Airway epithelial cell (primary cell): ENCODE measurements around the gene PRR13. TPM values are rescaled to one million over a fixed set of nuclear protein-coding genes. Genes with fewer than 3 reads are reported as not detected.

Source experiments
- total RNA-seq: library from RNA; depleted of rRNA; stranded (reverse); fragments of >200 nt; gene quantifications from 2 replicates; pipeline ENCODE4 v1.2.3, GENCODE V29; 2015

Gene PRR13
- 111 and 112 TPM in 2 replicates for total RNA-seq

DNA sequence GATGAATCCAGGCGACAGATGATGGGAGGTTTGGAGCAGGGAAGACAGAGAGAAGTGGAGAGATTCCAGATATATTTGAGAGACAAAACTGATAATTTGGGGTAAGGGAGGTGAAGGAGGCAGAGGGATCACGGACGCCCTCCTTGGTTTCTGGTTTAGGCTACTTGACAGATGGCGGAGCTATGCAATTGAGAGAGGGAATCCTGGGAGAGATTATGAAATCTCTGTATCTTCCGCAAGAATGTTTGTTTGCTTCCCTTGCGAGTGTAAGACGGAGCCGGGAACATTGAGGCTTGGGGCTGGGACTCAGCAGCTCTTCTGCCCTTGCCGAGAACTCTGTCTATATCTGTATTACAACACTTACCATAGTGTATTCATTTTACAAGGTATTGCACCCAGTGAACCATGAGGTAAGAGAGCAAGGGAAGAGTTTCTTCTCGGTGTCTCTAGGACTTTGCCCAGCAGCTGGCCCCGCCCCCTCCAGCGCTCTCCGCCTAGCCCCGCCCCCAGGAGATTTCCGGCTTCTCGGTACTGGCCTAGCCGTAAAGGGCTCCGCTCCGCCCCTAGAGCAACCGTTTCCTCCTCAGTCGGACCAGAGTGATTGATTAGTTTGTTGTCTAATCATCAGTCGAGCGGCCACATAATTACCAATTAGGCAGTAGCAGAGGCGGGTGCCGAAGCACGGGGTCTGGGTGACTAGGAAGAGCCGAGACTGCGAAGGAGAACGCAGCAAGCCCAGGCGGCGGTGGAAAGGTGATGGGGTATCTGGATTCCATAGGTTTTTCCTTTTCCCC, at the start of gene PRR13:
TSS of gene PRR13 (plus strand) at position 695 of the 794 bp plus-strand sequence. CDS start 981 bp downstream, outside the sequence.

GRCh38 chr12:53423597-53423996, 17.9 kb upstream of the PRR13 start, which contains the start of gene AMHR2:
TSS of gene AMHR2 (plus strand) at chr12:53423855. CDS start at chr12:53423935, 80 bp downstream.

GRCh38 chr12:53451661-53452158, 10.2 kb downstream of the PRR13 start, which contains the start of gene PCBP2:
TSS of gene PCBP2 (plus strand) at chr12:53452102. CDS start at chr12:53454801, 2,699 bp downstream.

Other genes with a start within 250 kb of the PRR13 start
- gene ITGB7, start 234.5 kb upstream of the PRR13 start, total RNA-seq = 4.7 and 5.2 TPM in 2 replicates
- 84.2 and 108 TPM in 2 replicates for gene RARG, start 209.5 kb upstream of the PRR13 start, total RNA-seq
- gene ESPL1, start 173.4 kb upstream of the PRR13 start, total RNA-seq = 9.4 and 12.3 TPM in 2 replicates
- 359 and 451 TPM in 2 replicates for gene PFDN5, start 146.2 kb upstream of the PRR13 start, total RNA-seq
- 45.6 and 46.0 TPM in 2 replicates for gene MYG1, start 142.0 kb upstream of the PRR13 start, total RNA-seq
- gene AAAS, start 120.1 kb upstream of the PRR13 start, total RNA-seq = 81.3 and 86.2 TPM in 2 replicates
- not detected in 2 replicates for gene SP7, start 105.4 kb upstream of the PRR13 start, total RNA-seq
- 20.7 and 32.2 TPM in 2 replicates for gene SP1, start 61.6 kb upstream of the PRR13 start, total RNA-seq
- not detected in 2 replicates for gene AMHR2, start 17.9 kb upstream of the PRR13 start, total RNA-seq
- gene PCBP2, start 10.4 kb downstream of the PRR13 start, total RNA-seq = 105 and 155 TPM in 2 replicates
- 11.1 and 13.4 TPM in 2 replicates for gene MAP3K12, start 57.7 kb downstream of the PRR13 start, total RNA-seq
- 46.5 and 52.2 TPM in 2 replicates for gene TARBP2, start 59.5 kb downstream of the PRR13 start, total RNA-seq
- gene NPFF, start 65.8 kb downstream of the PRR13 start, total RNA-seq = not detected in 2 replicates
- 5.8 and 14.3 TPM in 2 replicates for gene ATF7, start 184.6 kb downstream of the PRR13 start, total RNA-seq
- gene ATP5MC2, start 234.3 kb downstream of the PRR13 start, total RNA-seq = 297 and 357 TPM in 2 replicates